Measurements from ENCODE around the gene HMBS. TPM values are rescaled to one million over a fixed set of nuclear protein-coding genes. Genes with fewer than 3 reads are reported as not detected.

The HMBS gene
- total RNA-seq, 4 donors from 2014 or later, result 5.2 to 18.4 (median 13.3) TPM

DNA sequence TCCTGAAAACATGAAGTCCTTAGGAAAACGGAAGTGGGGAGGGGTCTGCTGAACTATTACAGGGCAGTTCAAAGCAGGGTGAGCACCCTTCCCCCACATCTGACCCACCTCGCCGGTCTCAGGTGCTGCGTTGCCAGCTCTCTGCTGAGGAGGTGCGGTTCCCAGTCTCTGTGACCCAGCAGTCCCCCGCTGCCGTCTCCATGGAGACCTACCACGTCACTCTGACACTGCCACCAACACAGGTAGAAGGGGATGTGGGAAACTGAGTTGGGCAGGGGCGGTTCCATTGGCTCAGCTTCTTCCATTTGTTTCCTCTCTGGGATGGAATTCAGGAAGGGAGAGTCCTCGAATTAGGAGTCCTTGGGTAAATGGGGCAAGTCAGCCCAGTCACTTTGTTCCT, 25.8 kb downstream of the HMBS start:
- TF ChIP-seq, protein P1, sequence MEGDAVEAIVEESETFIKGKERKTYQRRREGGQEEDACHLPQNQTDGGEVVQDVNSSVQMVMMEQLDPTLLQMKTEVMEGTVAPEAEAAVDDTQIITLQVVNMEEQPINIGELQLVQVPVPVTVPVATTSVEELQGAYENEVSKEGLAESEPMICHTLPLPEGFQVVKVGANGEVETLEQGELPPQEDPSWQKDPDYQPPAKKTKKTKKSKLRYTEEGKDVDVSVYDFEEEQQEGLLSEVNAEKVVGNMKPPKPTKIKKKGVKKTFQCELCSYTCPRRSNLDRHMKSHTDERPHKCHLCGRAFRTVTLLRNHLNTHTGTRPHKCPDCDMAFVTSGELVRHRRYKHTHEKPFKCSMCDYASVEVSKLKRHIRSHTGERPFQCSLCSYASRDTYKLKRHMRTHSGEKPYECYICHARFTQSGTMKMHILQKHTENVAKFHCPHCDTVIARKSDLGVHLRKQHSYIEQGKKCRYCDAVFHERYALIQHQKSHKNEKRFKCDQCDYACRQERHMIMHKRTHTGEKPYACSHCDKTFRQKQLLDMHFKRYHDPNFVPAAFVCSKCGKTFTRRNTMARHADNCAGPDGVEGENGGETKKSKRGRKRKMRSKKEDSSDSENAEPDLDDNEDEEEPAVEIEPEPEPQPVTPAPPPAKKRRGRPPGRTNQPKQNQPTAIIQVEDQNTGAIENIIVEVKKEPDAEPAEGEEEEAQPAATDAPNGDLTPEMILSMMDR (IDR thresholded peaks at IDR 0.05), result no peak
- TF ChIP-seq POLR2A (IDR thresholded peaks at IDR 0.05) (no peak), POLR2AphosphoS5 (IDR thresholded peaks at IDR 0.05) (no peak), EP300 (IDR thresholded peaks at IDR 0.05) (no peak)
- peaks cover 35% of the 10 kb centered on the region for H3K4me1 ChIP-seq
- no peak overlapping the region for H3K4me3 ChIP-seq
- no peak overlapping the region for H3K27ac ChIP-seq
- no peaks in the 10 kb centered on the region for H3K27me3 ChIP-seq
- H3K9me3 ChIP-seq, result no peaks in the 10 kb centered on the region
- no peak for DNase-seq (ENCODE audit: low spot score in 2 of 2)
- 86% methylated on average over 10 of the region's 10 CpGs for WGBS
- H3K36me3 ChIP-seq, result peaks cover 42% of the 10 kb centered on the region

DNA sequence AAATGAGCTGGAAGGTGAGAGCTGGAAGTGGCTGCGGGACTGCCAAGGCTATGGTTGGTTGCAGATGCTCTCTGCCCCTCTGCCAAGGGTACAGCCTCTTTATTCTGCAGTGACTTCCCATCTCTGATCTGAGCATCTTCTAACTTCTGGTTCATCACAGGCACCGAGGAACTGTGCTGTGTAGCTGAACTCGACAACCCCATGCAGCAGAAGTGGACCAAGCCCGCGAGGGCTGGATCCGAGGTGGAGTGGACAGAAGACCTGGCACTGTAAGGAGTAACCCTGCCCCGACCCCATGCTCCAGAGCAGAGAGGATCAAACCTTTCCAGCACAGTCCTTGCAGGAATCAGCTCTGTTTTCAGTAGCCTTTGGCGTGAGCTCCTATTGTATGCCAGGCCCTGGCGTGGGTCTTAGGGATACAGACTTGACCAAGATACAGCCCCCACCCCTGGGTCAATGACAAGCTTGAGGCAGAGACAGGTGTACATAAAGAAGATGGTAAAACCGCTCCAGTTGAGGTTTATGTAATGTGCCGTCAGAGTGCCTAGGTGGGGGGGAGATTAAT, 26.8 kb downstream of the HMBS start:
- Histone ChIP-seq H3K36me3 (peaks cover 52% of the 10 kb centered on the region), H3K4me1 (peaks cover 26% of the 10 kb centered on the region), H3K27me3 (no peaks in the 10 kb centered on the region), H3K27ac (no peak overlapping the region), H3K4me3 (no peak overlapping the region), H3K9me3 (no peaks in the 10 kb centered on the region)
- peak in 1 of 2 donors; percentile 53 for DNase-seq (ENCODE audit: low spot score in 2 of 2)
- WGBS, result 93% methylated on average over 11 of the region's 11 CpGs
- TF ChIP-seq, protein P1 (IDR thresholded peaks at IDR 0.05), result no peak
- no peak for TF ChIP-seq POLR2AphosphoS5 (IDR thresholded peaks at IDR 0.05)
- TF ChIP-seq EP300 (IDR thresholded peaks at IDR 0.05), result no peak
- TF ChIP-seq POLR2A (IDR thresholded peaks at IDR 0.05), result no peak

DNA sequence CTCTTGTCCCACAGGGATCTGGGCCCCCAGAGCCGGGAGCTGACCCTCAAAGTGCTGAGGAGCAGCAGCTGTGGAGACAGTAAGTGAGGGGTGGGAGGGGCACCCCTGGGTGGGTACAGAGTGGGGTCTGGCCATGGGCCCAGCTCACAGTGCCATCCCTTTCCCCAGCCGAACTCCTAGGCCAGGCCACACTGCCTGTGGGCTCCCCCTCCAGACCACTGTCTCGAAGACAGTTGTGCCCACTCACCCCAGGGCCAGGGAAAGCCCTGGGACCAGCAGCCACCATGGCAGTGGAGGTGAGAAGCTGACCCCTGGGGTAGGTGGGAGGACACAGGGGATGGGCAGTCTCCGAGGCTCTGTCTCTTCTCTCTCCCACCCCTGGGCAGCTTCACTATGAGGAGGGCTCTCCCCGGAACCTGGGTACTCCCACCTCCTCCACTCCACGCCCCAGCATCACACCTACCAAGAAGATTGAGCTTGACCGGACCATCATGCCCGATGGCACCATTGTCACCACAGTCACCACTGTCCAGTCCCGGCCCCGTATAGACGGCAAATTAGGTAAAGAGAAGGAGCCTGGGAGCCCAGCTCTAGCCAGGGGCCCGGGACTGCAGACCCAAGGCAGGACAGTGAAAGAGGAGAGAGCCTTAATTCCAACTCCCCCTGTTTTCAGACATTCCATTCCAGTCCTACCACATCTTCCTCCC, 27.8 kb downstream of the HMBS start:
- TF ChIP-seq POLR2AphosphoS5 (IDR thresholded peaks at IDR 0.05), result no peak
- TF ChIP-seq, protein P1 (IDR thresholded peaks at IDR 0.05), result no peak
- TF ChIP-seq EP300 (IDR thresholded peaks at IDR 0.05), result no peak
- TF ChIP-seq POLR2A (IDR thresholded peaks at IDR 0.05), result no peak
- no peak overlapping the region for H3K4me3 ChIP-seq
- no peaks in the 10 kb centered on the region for H3K27me3 ChIP-seq
- H3K27ac ChIP-seq, result no peak overlapping the region
- H3K9me3 ChIP-seq, result no peaks in the 10 kb centered on the region
- 84% methylated on average over 9 of the region's 12 CpGs for WGBS
- peaks cover 54% of the 10 kb centered on the region for H3K36me3 ChIP-seq
- H3K4me1 ChIP-seq, result peaks cover 20% of the 10 kb centered on the region
- DNase-seq (ENCODE audit: low spot score in 2 of 2), result peak in 1 of 2 donors; percentile 55

DNA sequence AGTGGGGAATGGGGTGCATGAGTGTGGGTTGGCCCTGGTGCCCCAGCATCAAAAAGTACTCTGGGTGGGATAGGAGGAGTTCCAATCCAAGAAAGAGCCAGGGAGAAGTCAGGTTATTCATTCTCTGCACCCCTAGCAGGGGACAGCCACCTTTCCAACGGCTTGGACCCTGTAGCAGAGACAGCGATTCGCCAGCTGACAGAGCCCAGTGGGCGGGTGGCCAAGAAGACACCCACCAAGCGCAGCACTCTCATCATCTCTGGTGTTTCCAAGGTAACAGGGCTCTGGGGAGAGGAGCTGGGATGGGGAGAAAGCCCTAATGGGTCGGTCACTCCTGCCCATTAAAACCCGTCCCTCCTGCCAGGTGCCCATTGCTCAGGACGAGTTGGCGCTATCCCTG, 29.0 kb downstream of the HMBS start:
- H3K9me3 ChIP-seq, result no peaks in the 10 kb centered on the region
- no peak overlapping the region for H3K27ac ChIP-seq
- H3K4me1 ChIP-seq, result peaks cover 8% of the 10 kb centered on the region
- H3K27me3 ChIP-seq, result no peaks in the 10 kb centered on the region
- H3K4me3 ChIP-seq, result no peak overlapping the region
- peaks cover 54% of the 10 kb centered on the region for H3K36me3 ChIP-seq
- WGBS, result 96% methylated on average over 8 of the region's 9 CpGs
- TF ChIP-seq POLR2AphosphoS5 (IDR thresholded peaks at IDR 0.05) (no peak), POLR2A (IDR thresholded peaks at IDR 0.05) (no peak), EP300 (IDR thresholded peaks at IDR 0.05) (no peak)
- TF ChIP-seq, protein P1 (IDR thresholded peaks at IDR 0.05), result no peak
- DNase-seq (ENCODE audit: low spot score in 2 of 2), result no peak

DNA sequence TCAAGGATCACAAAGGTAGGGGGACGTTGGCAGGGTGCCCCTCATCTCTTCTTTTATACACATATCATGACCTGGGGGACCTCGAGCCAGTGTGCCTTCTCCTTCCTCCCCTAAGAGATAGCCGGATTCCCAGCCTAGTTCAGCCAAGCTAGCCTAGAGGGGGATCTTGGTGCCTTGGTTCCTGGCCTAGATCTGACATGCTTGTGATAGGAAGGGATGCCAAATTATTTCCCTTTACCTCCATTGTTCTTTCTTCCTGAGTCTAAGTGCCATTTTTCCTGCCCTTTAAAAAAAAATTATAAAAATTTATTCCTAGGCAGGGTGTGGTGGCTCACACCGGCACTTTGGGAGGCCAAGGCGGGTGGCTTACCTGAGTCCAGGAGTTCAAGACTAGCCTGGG, 29.7 kb downstream of the HMBS start:
- WGBS, result 83% methylated on average over 5 of the region's 5 CpGs
- Histone ChIP-seq H3K4me3 (no peak overlapping the region), H3K27me3 (no peaks in the 10 kb centered on the region), H3K27ac (no peak overlapping the region), H3K4me1 (peaks cover 1% of the 10 kb centered on the region), H3K9me3 (no peaks in the 10 kb centered on the region), H3K36me3 (peaks cover 54% of the 10 kb centered on the region)
- TF ChIP-seq, protein P1 (IDR thresholded peaks at IDR 0.05), result no peak
- TF ChIP-seq EP300 (IDR thresholded peaks at IDR 0.05) (no peak), POLR2AphosphoS5 (IDR thresholded peaks at IDR 0.05) (no peak), POLR2A (IDR thresholded peaks at IDR 0.05) (no peak)
- no peak for DNase-seq (ENCODE audit: low spot score in 2 of 2)
